Activated CD4-positive, alpha-beta T cell treated with anti-CD3 and anti-CD28 coated beads, Interleukin-2, amount 10 ng/mL, durations not matched to agents 7 days and 5 days (primary cell): ENCODE results near the gene TRAPPC1. TPM values are rescaled to one million over a fixed set of nuclear protein-coding genes. Genes with fewer than 3 reads are reported as not detected.

Source experiments
- CTCF ChIA-PET: fragments of 350-600 bp; sonication (Branson Sonifier 250); formaldehyde crosslinking; loops from one replicate; lab custom pipeline; 2021; ENCODE audit warnings: antibody characterized with exemption; lab: Charles Lee
- POLR2A ChIA-PET: fragments of 350-600 bp; sonication (Branson Sonifier 250); formaldehyde crosslinking; loops from one replicate; lab custom pipeline; 2021; ENCODE audit warnings: antibody characterized with exemption; lab: Charles Lee
- DNase-seq: peaks from one replicate; pipeline ENCODE4 v3.0.0-alpha.2; 2020
- H3K27ac Mint-ChIP-seq: one replicate; pipeline ENCODE4 v1.8.0; 2021; ENCODE audit warnings: mild to moderate bottlenecking, moderate library complexity, mixed read lengths
- H3K27me3 Mint-ChIP-seq: one replicate; pipeline ENCODE4 v1.8.0; 2021; ENCODE audit warnings: mixed read lengths
- H3K36me3 Mint-ChIP-seq: one replicate; pipeline ENCODE4 v1.8.0; 2021; ENCODE audit warnings: low read depth, mixed read lengths
- H3K4me1 Mint-ChIP-seq: one replicate; pipeline ENCODE4 v1.8.0; 2021; ENCODE audit warnings: mixed read lengths
- H3K4me3 Mint-ChIP-seq: one replicate; pipeline ENCODE4 v1.8.0; 2021; ENCODE audit warnings: mild to moderate bottlenecking, moderate library complexity, mixed read lengths
- H3K9me3 Mint-ChIP-seq: one replicate; pipeline ENCODE4 v1.8.0; 2021; ENCODE audit warnings: mixed read lengths
- total RNA-seq, 2 experiments: library from RNA; stranded (reverse); gene quantifications; one replicate each; pipeline ENCODE4 v1.2.3, GENCODE V29; 2021

TRAPPC1 gene
- total RNA-seq, 2 experiments from 2014 or later = 235 to 251 TPM

- Mint-ChIP-seq H3K36me3 (peaks cover 41% of the 10 kb centered on the region), H3K27ac (no peak overlapping the region), H3K4me3 (no peak overlapping the region), H3K27me3 (no peaks in the 10 kb centered on the region), H3K4me1 (peaks cover 16% of the 10 kb centered on the region), H3K9me3 (no peaks in the 10 kb centered on the region)
- peak; percentile 27 for DNase-seq
- CTCF ChIA-PET = no interaction called here
- POLR2A ChIA-PET = no interaction called here
Measured at GRCh38 chr17:7889166-7889955, 42.4 kb downstream of the TRAPPC1 start.

DNA sequence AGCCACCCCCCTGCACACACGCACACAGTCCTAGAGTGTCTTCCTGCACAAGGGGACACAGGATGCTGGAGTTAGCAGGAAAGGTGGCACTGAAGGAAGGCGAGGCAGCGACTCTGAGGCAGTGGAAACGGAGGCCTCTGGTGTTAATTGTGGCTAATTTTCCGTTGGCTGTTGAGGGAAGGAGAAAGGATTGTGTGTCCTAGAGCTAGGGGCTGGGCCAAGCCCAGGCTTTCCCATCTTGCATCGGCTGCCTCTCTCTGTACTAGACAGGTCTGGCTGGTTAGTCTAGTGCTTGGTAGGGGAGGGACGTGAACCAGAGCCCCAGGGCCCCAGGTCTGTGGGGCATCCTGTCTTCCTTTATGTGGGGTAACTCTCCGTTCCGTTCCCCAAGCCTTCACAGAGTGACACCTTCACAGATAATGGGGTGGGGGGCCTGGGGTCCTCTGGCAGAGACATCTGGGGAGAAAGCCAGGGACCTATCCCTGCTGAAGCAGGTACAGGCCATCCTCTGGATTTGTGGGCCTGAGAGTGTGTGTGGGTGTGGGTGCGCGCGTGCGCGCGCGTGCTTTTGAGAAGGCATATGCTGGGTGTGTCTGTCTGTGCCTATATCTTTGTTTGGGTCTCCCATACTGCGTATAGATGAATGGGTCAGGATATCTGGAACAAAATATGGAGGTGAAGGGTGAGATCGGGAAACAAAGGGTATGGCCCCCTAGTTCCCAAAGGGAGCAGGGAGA, 43.4 kb downstream of the TRAPPC1 start, which contains the start of gene CHD3:
TSS of gene CHD3 (plus strand) at position 606 of the 737 bp plus-strand sequence. CDS start 212 bp downstream, outside the sequence.
- Mint-ChIP-seq H3K27me3 (no peaks in the 10 kb centered on the region), H3K9me3 (no peaks in the 10 kb centered on the region), H3K36me3 (peaks cover 32% of the 10 kb centered on the region), H3K4me3 (no peak within 1 kb of the TSS), H3K4me1 (peaks cover 14% of the 10 kb centered on the region), H3K27ac (no peak within 1 kb of the TSS)
- POLR2A ChIA-PET = no interaction called here
- CTCF ChIA-PET = interaction anchor here (1.2 kb wide), 1 partner anchor 54 kb away, joined by 3 read pairs; no protein-coding TSS in a partner anchor
- DNase-seq = peak; percentile 46

- CTCF ChIA-PET = interaction anchor here (1.2 kb wide), 1 partner anchor 53 kb away, joined by 3 read pairs; no protein-coding TSS in a partner anchor
- Mint-ChIP-seq H3K27ac (no peak overlapping the region), H3K36me3 (peaks cover 28% of the 10 kb centered on the region), H3K9me3 (no peaks in the 10 kb centered on the region), H3K4me1 (peaks cover 13% of the 10 kb centered on the region), H3K27me3 (no peaks in the 10 kb centered on the region), H3K4me3 (no peak overlapping the region)
- peak; percentile 93 for DNase-seq
- POLR2A ChIA-PET = no interaction called here
Measured at GRCh38 chr17:7887482-7888183, 44.1 kb downstream of the TRAPPC1 start.

- CTCF ChIA-PET = no interaction called here
- POLR2A ChIA-PET = no interaction called here
- no peaks in the 10 kb centered on the region for H3K27me3 Mint-ChIP-seq
- no peak for DNase-seq
- H3K36me3 Mint-ChIP-seq = peaks cover 27% of the 10 kb centered on the region
- H3K4me3 Mint-ChIP-seq = no peak overlapping the region
- no peaks in the 10 kb centered on the region for H3K9me3 Mint-ChIP-seq
- no peak overlapping the region for H3K27ac Mint-ChIP-seq
- peaks cover 13% of the 10 kb centered on the region for H3K4me1 Mint-ChIP-seq
Measured at GRCh38 chr17:7887038-7887481, 44.7 kb downstream of the TRAPPC1 start.

- POLR2A ChIA-PET = interaction anchor here (0.6 kb wide), 1 partner anchor 87 kb away, joined by 3 read pairs; no protein-coding TSS in a partner anchor
- no peak overlapping the region for H3K4me3 Mint-ChIP-seq
- peaks cover 13% of the 10 kb centered on the region for H3K4me1 Mint-ChIP-seq
- peak; percentile 65 for DNase-seq
- H3K27ac Mint-ChIP-seq = no peak overlapping the region
- H3K27me3 Mint-ChIP-seq = no peaks in the 10 kb centered on the region
- CTCF ChIA-PET = interaction anchor here (0.9 kb wide), 1 partner anchor 26 kb away, joined by 4 read pairs; no protein-coding TSS in a partner anchor
- no peaks in the 10 kb centered on the region for H3K9me3 Mint-ChIP-seq
- peaks cover 22% of the 10 kb centered on the region for H3K36me3 Mint-ChIP-seq
Measured at GRCh38 chr17:7886227-7887037, 45.3 kb downstream of the TRAPPC1 start.

DNA sequence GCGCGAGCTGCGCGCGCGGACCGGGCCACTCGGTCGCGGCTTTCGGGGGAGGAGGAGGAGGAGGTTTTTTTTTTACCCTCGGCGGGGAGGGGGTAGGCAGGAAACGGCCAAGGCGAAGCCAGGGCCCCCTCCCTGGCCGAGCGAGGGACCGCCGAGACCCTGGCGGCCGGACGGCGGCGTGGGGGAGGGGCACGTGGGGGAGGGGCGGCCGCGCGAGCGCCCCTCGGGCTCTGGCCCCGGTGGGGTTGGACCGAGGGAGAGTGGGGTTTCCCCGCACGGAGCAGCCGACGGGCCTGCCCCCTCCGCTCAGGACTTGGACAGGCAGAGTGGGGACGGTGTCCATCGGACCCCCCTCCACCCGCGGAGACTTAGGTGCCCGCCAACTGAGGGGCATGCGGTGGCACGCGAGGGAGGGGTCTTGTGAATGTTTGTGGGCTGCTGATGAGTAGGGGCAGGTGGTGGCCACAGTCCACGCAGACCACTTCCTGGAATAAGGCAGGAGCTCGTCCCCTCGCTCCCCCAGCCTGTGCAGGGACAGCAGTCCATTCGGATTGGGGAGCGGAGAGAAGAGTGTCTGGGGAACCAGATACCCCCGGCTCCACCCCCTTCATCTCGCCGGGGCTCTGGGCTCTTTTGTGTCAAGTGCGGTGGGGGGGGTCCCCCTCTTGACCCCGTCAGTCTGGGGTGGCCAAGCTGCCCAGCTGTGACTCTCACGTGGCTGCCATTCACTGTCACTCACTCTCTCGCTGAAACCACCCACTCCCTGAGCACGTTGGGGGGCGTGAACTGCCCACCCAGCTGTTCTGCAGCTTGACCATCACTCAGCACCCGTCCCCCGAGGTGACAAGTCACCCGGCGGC, 46.1 kb downstream of the TRAPPC1 start:
- Mint-ChIP-seq H3K36me3 (peaks cover 14% of the 10 kb centered on the region), H3K4me3 (peak overlapping the region; percentile 62), H3K27ac (peak overlapping the region; percentile 72), H3K4me1 (peaks cover 12% of the 10 kb centered on the region), H3K9me3 (no peaks in the 10 kb centered on the region), H3K27me3 (no peaks in the 10 kb centered on the region)
- CTCF ChIA-PET = interaction anchor here (0.9 kb wide), 1 partner anchor 25 kb away, joined by 4 read pairs; no protein-coding TSS in a partner anchor
- POLR2A ChIA-PET = interaction anchor here (0.6 kb wide), 2 partner anchors 88 to 401 kb away, joined by 3 read pairs; no protein-coding TSS in a partner anchor
- DNase-seq = peak; percentile 41

- peak; percentile 36 for DNase-seq
- H3K4me3 Mint-ChIP-seq = peak overlapping the region; percentile 71
- ChIA-PET POLR2A (interaction anchor here (0.6 kb wide), 1 partner anchor 402 kb away, joined by 3 read pairs; no protein-coding TSS in a partner anchor), CTCF (no interaction called here)
- H3K36me3 Mint-ChIP-seq = peaks cover 6% of the 10 kb centered on the region
- no peaks in the 10 kb centered on the region for H3K27me3 Mint-ChIP-seq
- peak overlapping the region; percentile 83 for H3K27ac Mint-ChIP-seq
- H3K4me1 Mint-ChIP-seq = peaks cover 6% of the 10 kb centered on the region
- H3K9me3 Mint-ChIP-seq = no peaks in the 10 kb centered on the region
Measured at GRCh38 chr17:7884581-7885366, 47.0 kb downstream of the TRAPPC1 start.

GRCh38 chr17:7883781-7884386, 47.9 kb downstream of the TRAPPC1 start:
- Mint-ChIP-seq H3K9me3 (no peaks in the 10 kb centered on the region), H3K4me3 (peak overlapping the region; percentile 71), H3K4me1 (peaks cover 6% of the 10 kb centered on the region), H3K27me3 (no peaks in the 10 kb centered on the region), H3K27ac (peak overlapping the region; percentile 85), H3K36me3 (peaks cover 3% of the 10 kb centered on the region)
- POLR2A ChIA-PET = no interaction called here
- peak; percentile 35 for DNase-seq
- CTCF ChIA-PET = interaction anchor here (0.6 to 1.6 kb wide), 5 partner anchors 12 to 758 kb away, joined by 3 to 5 read pairs (median 3); partner anchors contain the start of gene PFAS

- Mint-ChIP-seq H3K27ac (no peak overlapping the region), H3K4me3 (no peak overlapping the region), H3K9me3 (no peaks in the 10 kb centered on the region), H3K4me1 (peaks cover 6% of the 10 kb centered on the region), H3K36me3 (peaks cover 3% of the 10 kb centered on the region), H3K27me3 (no peaks in the 10 kb centered on the region)
- CTCF ChIA-PET = interaction anchor here (1.2 to 1.6 kb wide), 2 partner anchors 11 to 107 kb away, joined by 4 to 5 read pairs; no protein-coding TSS in a partner anchor
- DNase-seq = no peak
- POLR2A ChIA-PET = no interaction called here
Measured at GRCh38 chr17:7882629-7883028, 49.1 kb downstream of the TRAPPC1 start.

- H3K4me1 Mint-ChIP-seq = peaks cover 7% of the 10 kb centered on the region
- no peak overlapping the region for H3K27ac Mint-ChIP-seq
- POLR2A ChIA-PET = no interaction called here
- no peaks in the 10 kb centered on the region for H3K27me3 Mint-ChIP-seq
- H3K9me3 Mint-ChIP-seq = no peaks in the 10 kb centered on the region
- CTCF ChIA-PET = no interaction called here
- H3K36me3 Mint-ChIP-seq = peaks cover 3% of the 10 kb centered on the region
- DNase-seq = no peak
- no peak overlapping the region for H3K4me3 Mint-ChIP-seq
Measured at GRCh38 chr17:7882068-7882467, 49.7 kb downstream of the TRAPPC1 start.
